ENCODE measurements around the gene MACROD2. TPM values are rescaled to one million over a fixed set of nuclear protein-coding genes. Genes with fewer than 3 reads are reported as not detected.

The MACROD2 gene
- total RNA-seq, 2 donors from 2014 or later: 8.0 to 19.4 TPM

GRCh38 chr20:14093652-14094051 lies 98.3 kb downstream of the MACROD2 start:
- Histone ChIP-seq H3K9me3 (no peaks in the 10 kb centered on the region), H3K4me1 (replicated peaks) (no peaks in the 10 kb centered on the region), H3K36me3 (no peaks in the 10 kb centered on the region), H3K4me3 (no peak overlapping the region), H3K27me3 (replicated peaks; ENCODE audit: insufficient read depth) (no peaks in the 10 kb centered on the region), H3K27ac (no peak overlapping the region)
- intact Hi-C loops (cut with DNase I): no loop called here
- WGBS: 15% methylated on average over 1 of the region's 1 CpG
- peak; percentile 15 for DNase-seq (ENCODE audit: low spot score)
- TF ChIP-seq POLR2AphosphoS5 (IDR thresholded peaks at IDR 0.05) (peak; percentile 76), CTCF (IDR thresholded peaks at IDR 0.05) (no peak)

GRCh38 chr20:14098261-14098660 lies 102.9 kb downstream of the MACROD2 start:
- no peak overlapping the region for H3K4me3 ChIP-seq
- TF ChIP-seq CTCF (IDR thresholded peaks at IDR 0.05): no peak
- TF ChIP-seq POLR2AphosphoS5 (IDR thresholded peaks at IDR 0.05): no peak
- TF ChIP-seq POLR2A (IDR thresholded peaks at IDR 0.05): no peak
- 87% methylated on average over 1 of the region's 1 CpG for WGBS
- intact Hi-C loops (cut with DNase I): no loop called here
- H3K27ac ChIP-seq: no peak overlapping the region
- no peaks in the 10 kb centered on the region for H3K27me3 ChIP-seq (replicated peaks; ENCODE audit: insufficient read depth)
- H3K9me3 ChIP-seq: no peaks in the 10 kb centered on the region
- H3K4me1 ChIP-seq (replicated peaks): no peaks in the 10 kb centered on the region
- H3K36me3 ChIP-seq: no peaks in the 10 kb centered on the region
- DNase-seq (ENCODE audit: low spot score): no peak

DNA sequence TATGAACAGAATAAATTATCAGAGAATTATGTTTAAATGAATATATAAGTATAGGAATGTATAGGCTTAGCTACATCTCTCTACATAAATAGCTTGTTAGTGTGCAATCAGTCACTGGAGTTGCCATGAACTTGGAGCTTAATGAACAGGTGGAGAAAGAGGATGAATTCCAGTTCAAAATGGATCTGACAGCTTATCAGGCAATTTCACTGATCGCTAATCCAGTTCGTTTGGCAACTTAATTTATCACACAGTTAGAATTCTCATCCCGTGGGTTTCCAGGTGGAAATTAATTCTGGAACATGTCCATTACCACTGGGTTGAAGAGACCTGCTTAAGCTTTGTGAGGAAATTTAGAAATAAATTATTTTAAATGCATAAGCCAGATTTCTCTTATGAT lies 118.1 kb downstream of the MACROD2 start:
- Histone ChIP-seq H3K4me3 (no peak overlapping the region), H3K27me3 (replicated peaks; ENCODE audit: insufficient read depth) (no peaks in the 10 kb centered on the region), H3K36me3 (no peaks in the 10 kb centered on the region), H3K27ac (no peak overlapping the region), H3K4me1 (replicated peaks) (no peaks in the 10 kb centered on the region), H3K9me3 (no peaks in the 10 kb centered on the region)
- DNase-seq (ENCODE audit: low spot score): no peak
- intact Hi-C loops (cut with DNase I): no loop called here
- TF ChIP-seq POLR2AphosphoS5 (IDR thresholded peaks at IDR 0.05): no peak
- no peak for TF ChIP-seq CTCF (IDR thresholded peaks at IDR 0.05)
- TF ChIP-seq POLR2A (IDR thresholded peaks at IDR 0.05): no peak
- 74% methylated on average over 3 of the region's 3 CpGs for WGBS

GRCh38 chr20:14114065-14114704 lies 118.9 kb downstream of the MACROD2 start:
- WGBS: 68% methylated on average over 3 of the region's 3 CpGs
- no peaks in the 10 kb centered on the region for H3K9me3 ChIP-seq
- no peak for TF ChIP-seq POLR2AphosphoS5 (IDR thresholded peaks at IDR 0.05)
- no peak for TF ChIP-seq POLR2A (IDR thresholded peaks at IDR 0.05)
- TF ChIP-seq CTCF (IDR thresholded peaks at IDR 0.05): no peak
- no peak overlapping the region for H3K4me3 ChIP-seq
- H3K27ac ChIP-seq: no peak overlapping the region
- H3K36me3 ChIP-seq: no peaks in the 10 kb centered on the region
- no peaks in the 10 kb centered on the region for H3K27me3 ChIP-seq (replicated peaks; ENCODE audit: insufficient read depth)
- intact Hi-C loops (cut with DNase I): no loop called here
- DNase-seq (ENCODE audit: low spot score): no peak
- H3K4me1 ChIP-seq (replicated peaks): no peaks in the 10 kb centered on the region

GRCh38 chr20:14116037-14116436 lies 120.7 kb downstream of the MACROD2 start:
- intact Hi-C loops (cut with DNase I): no loop called here
- TF ChIP-seq CTCF (IDR thresholded peaks at IDR 0.05): no peak
- no peak for TF ChIP-seq POLR2A (IDR thresholded peaks at IDR 0.05)
- no peak for TF ChIP-seq POLR2AphosphoS5 (IDR thresholded peaks at IDR 0.05)
- no peak for DNase-seq (ENCODE audit: low spot score)
- no peaks in the 10 kb centered on the region for H3K4me1 ChIP-seq (replicated peaks)
- H3K4me3 ChIP-seq: no peak overlapping the region
- no peaks in the 10 kb centered on the region for H3K27me3 ChIP-seq (replicated peaks; ENCODE audit: insufficient read depth)
- no peak overlapping the region for H3K27ac ChIP-seq
- 97% methylated on average over 6 of the region's 6 CpGs for WGBS
- no peaks in the 10 kb centered on the region for H3K9me3 ChIP-seq
- no peaks in the 10 kb centered on the region for H3K36me3 ChIP-seq
